HG02588 (cell line): ENCODE measurements around the gene CT45A2.
"Not testable (repeated sequence)": the region's sequence is repeated elsewhere in the genome, so short reads cannot be mapped to it uniquely, and the experiment has no call there.

Experiments
- ATAC-seq: cut with Tn5 transposase; IDR thresholded peaks from one replicate; pipeline ENCODE4 v1.9.1; 2021; ENCODE audit warnings: mild to moderate bottlenecking, moderate library complexity; ENCODE audit not compliant: unreplicated experiment

The CT45A2 gene

GRCh38 chrX:135819912-135820311, at the start of gene CT45A2:
CT45A2 (minus strand) TSS chrX:135820012; CDS start chrX:135816265, 3,747 bp downstream.
- not testable (repeated sequence) for ATAC-seq

GRCh38 chrX:135854438-135854837, 34.6 kb upstream of the CT45A2 start, which contains the start of gene CT45A8:
CT45A8 (minus strand) TSS chrX:135854538; CDS start chrX:135850783, 3,755 bp downstream.
- ATAC-seq = not testable (repeated sequence)

GRCh38 chrX:135837180-135837579, 17.4 kb upstream of the CT45A2 start, which contains the start of gene CT45A7:
CT45A7 (minus strand) TSS chrX:135837280; CDS start chrX:135833533, 3,747 bp downstream.
- not testable (repeated sequence) for ATAC-seq

GRCh38 chrX:135802687-135803086, 17.1 kb downstream of the CT45A2 start, which contains the start of gene CT45A6:
CT45A6 (minus strand) TSS chrX:135802787; CDS start chrX:135798993, 3,794 bp downstream.
- ATAC-seq = not testable (repeated sequence)

- not testable (repeated sequence) for ATAC-seq
Measured at GRCh38 chrX:135785403-135785802, 34.4 kb downstream of the CT45A2 start, which contains the start of gene CT45A5. CT45A5 (minus strand) TSS chrX:135785503; CDS start chrX:135781729, 3,774 bp downstream.

- ATAC-seq = not testable (repeated sequence)
Measured at GRCh38 chrX:135768091-135768490, 51.7 kb downstream of the CT45A2 start, which contains the start of gene CT45A3. CT45A3 (minus strand) TSS chrX:135768191; CDS start chrX:135764444, 3,747 bp downstream.
